Fibroblast of lung (primary cell): Measurements from ENCODE around the gene PDZD2.

ENCODE experiments used
- CTCF ChIP-seq, 2 donors: IDR thresholded peaks in 1 of 2; conservative IDR thresholded peaks in 1 of 2; 1 replicate in 1 of 2; 2 replicates in 1 of 2; pipeline ENCODE4 v1.5.1; 2011 to 2012; ENCODE audit warnings: low read length in 2 of 2, control low read depth in 1 of 2, inconsistent platforms in 1 of 2, low read depth in 1 of 2, mild to moderate bottlenecking in 1 of 2
- EZH2 ChIP-seq: IDR thresholded peaks from 2 replicates; pipeline ENCODE4 v1.5.1; 2012; ENCODE audit warnings: low read length, control low read depth, mild to moderate bottlenecking; ENCODE audit errors: missing control alignments

- TF ChIP-seq CTCF (conservative IDR thresholded peaks at IDR 0.05 in 1 of 2, IDR thresholded peaks at IDR 0.05 in 1 of 2; ENCODE audit: low read depth in 1 of 2, low read length in 2 of 2) (no peak), EZH2 (no peak)
These were observed 324.6 kb downstream of the PDZD2 start for GRCh38 chr5:31963358-31964006.
